Cardiac muscle cell (in vitro differentiated cells and primary cell): Measurements from ENCODE around the gene FLOT2. TPM values are rescaled to one million over a fixed set of nuclear protein-coding genes. Genes with fewer than 3 reads are reported as not detected.
A peak's percentile ranks its signal among the peaks of the same experiment; 100 is the strongest.

Experiments used
- DNase-seq, 2 donors: peaks; one replicate each; pipeline versions ENCODE4 v3.0.0 to v3.0.0-alpha.2; 2010 to 2017; ENCODE audit warnings: low read depth in 1 of 2, low spot score in 1 of 2
- H3K27ac ChIP-seq: fragments of 200-600 bp; sonication (generic); 2 replicates; pipeline ENCODE4 v1.5.1; 2016
- H3K27me3 ChIP-seq: fragments of 200-600 bp; sonication (generic); 2 replicates; pipeline ENCODE4 v1.6.0; 2016; ENCODE audit warnings: control low read depth
- H3K36me3 ChIP-seq: fragments of 200-600 bp; sonication (generic); 2 replicates; pipeline ENCODE4 v1.5.1; 2016; ENCODE audit warnings: control low read depth
- H3K4me1 ChIP-seq: fragments of 200-600 bp; sonication (generic); 2 replicates; pipeline ENCODE4 v1.8.1; 2017; ENCODE audit warnings: low read depth, mild to moderate bottlenecking, mixed run types
- H3K4me3 ChIP-seq: fragments of 200-600 bp; sonication (generic); 2 replicates; pipeline ENCODE4 v1.5.1; 2016; ENCODE audit warnings: mild to moderate bottlenecking
- H3K9me3 ChIP-seq: fragments of 200-600 bp; sonication (generic); 2 replicates; pipeline ENCODE4 v1.5.1; 2017; ENCODE audit warnings: low read depth, mild to moderate bottlenecking, control low read depth
- polyA plus RNA-seq: library from polyadenylated mRNA; unstranded; fragments of >200 nt; fragmentation: Nextera tagmentation; extraction: Ambion mirVana; gene quantifications from 2 replicates; pipeline ENCODE4 v1.2.1, GENCODE V29; 2016
- total RNA-seq: library from RNA; depleted of rRNA; stranded (reverse); fragments of >200 nt; gene quantifications from 2 replicates; pipeline ENCODE4 v1.2.3, GENCODE V29; 2016
- TF ChIP-seq, protein P1 (sequence below): IDR thresholded peaks from 2 replicates; pipeline ENCODE4 v1.5.1; 2012; ENCODE audit warnings: low read depth, mild to moderate bottlenecking, low read length

The FLOT2 gene
- total and polyA plus RNA-seq, 2 experiments from 2014 or later: 102 to 145 TPM

GRCh38 chr17:28916302-28916934 lies 18.9 kb upstream of the FLOT2 start:
- peak; percentile 37 to 60 for DNase-seq
- H3K36me3 ChIP-seq: peaks cover 88% of the 10 kb centered on the region

GRCh38 chr17:28912938-28913333 lies 15.4 kb upstream of the FLOT2 start:
- no peak for DNase-seq
- Histone ChIP-seq H3K36me3 (peaks cover 90% of the 10 kb centered on the region), H3K4me3 (no peak overlapping the region), H3K9me3 (no peaks in the 10 kb centered on the region), H3K27ac (no peak overlapping the region), H3K27me3 (no peaks in the 10 kb centered on the region), H3K4me1 (no peaks in the 10 kb centered on the region)
- TF ChIP-seq, protein P1, sequence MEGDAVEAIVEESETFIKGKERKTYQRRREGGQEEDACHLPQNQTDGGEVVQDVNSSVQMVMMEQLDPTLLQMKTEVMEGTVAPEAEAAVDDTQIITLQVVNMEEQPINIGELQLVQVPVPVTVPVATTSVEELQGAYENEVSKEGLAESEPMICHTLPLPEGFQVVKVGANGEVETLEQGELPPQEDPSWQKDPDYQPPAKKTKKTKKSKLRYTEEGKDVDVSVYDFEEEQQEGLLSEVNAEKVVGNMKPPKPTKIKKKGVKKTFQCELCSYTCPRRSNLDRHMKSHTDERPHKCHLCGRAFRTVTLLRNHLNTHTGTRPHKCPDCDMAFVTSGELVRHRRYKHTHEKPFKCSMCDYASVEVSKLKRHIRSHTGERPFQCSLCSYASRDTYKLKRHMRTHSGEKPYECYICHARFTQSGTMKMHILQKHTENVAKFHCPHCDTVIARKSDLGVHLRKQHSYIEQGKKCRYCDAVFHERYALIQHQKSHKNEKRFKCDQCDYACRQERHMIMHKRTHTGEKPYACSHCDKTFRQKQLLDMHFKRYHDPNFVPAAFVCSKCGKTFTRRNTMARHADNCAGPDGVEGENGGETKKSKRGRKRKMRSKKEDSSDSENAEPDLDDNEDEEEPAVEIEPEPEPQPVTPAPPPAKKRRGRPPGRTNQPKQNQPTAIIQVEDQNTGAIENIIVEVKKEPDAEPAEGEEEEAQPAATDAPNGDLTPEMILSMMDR: no peak

More at GRCh38 chr17:28916302-28916934, 18.9 kb upstream of the FLOT2 start:
- Histone ChIP-seq H3K27ac (no peak overlapping the region), H3K9me3 (no peaks in the 10 kb centered on the region), H3K27me3 (no peaks in the 10 kb centered on the region), H3K4me1 (no peaks in the 10 kb centered on the region), H3K4me3 (no peak overlapping the region)
- TF ChIP-seq, protein P1: peak; percentile 63

GRCh38 chr17:28912281-28912937 lies 14.9 kb upstream of the FLOT2 start:
- H3K36me3 ChIP-seq: peaks cover 86% of the 10 kb centered on the region
- no peaks in the 10 kb centered on the region for H3K27me3 ChIP-seq
- H3K4me3 ChIP-seq: no peak overlapping the region
- no peak overlapping the region for H3K27ac ChIP-seq
- no peak for DNase-seq
- TF ChIP-seq, protein P1: peak; percentile 32
- H3K9me3 ChIP-seq: no peaks in the 10 kb centered on the region
- H3K4me1 ChIP-seq: no peaks in the 10 kb centered on the region

DNA sequence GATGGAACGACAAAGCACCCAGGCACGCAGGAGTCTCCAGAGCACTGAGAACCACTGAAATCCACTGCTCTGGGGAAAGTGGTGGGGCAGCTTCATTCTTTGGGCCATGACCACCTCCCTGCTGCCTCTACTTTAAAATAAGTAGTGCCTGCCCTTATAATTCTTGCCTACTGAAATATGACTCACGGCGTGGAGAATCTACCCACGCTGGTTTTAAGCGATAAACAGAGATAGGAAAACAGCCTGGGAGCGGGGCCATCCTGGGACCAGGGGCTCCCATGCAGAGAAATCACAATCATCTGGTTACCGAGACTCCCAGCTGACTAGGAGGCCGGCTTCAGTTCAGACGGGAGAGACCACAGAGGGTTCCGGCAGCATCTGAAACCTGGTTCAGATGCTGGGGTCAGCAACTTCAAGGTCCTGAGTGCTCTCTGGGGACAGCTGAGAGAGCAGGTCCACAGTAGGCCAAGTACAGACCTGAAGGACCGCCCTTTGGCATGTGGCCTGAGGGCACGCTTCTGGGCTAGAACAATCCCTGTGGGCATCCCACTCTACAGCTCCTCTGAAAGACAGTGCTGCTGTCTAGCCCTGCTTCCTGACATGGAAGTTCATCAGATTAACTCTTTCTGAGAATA lies 14.0 kb upstream of the FLOT2 start:
- Histone ChIP-seq H3K36me3 (peaks cover 84% of the 10 kb centered on the region), H3K27ac (no peak overlapping the region), H3K4me1 (no peaks in the 10 kb centered on the region), H3K4me3 (no peak overlapping the region), H3K27me3 (no peaks in the 10 kb centered on the region), H3K9me3 (no peaks in the 10 kb centered on the region)
- TF ChIP-seq, protein P1: no peak
- no peak for DNase-seq

GRCh38 chr17:28910534-28910933 lies 13.0 kb upstream of the FLOT2 start:
- TF ChIP-seq, protein P1: no peak
- Histone ChIP-seq H3K36me3 (peaks cover 83% of the 10 kb centered on the region), H3K9me3 (no peaks in the 10 kb centered on the region), H3K27ac (no peak overlapping the region), H3K4me3 (no peak overlapping the region), H3K27me3 (no peaks in the 10 kb centered on the region), H3K4me1 (no peaks in the 10 kb centered on the region)
- no peak for DNase-seq
